K562 (cell line): ENCODE data around the gene FAM186B. TPM values are rescaled to one million over a fixed set of nuclear protein-coding genes. Genes with fewer than 3 reads are reported as not detected.

Source experiments
- ATAC-seq: fragments of 200-7000 bp; cut with Tn5 transposase; 3 replicates; pipeline ENCODE4 v1.9.1; 2020; ENCODE audit warnings: moderate library complexity
- BruUV-seq: library from RNA; stranded (reverse); fragments of 400-500 nt; replicated peaks from 2 replicates; lab custom pipeline; 2021; lab: Mats Ljungman, UMichigan
- CTCF ChIA-PET: fragments of 300-600 bp; formaldehyde crosslinking; extraction: SDS; loops from one replicate; lab custom pipeline; 2021; ENCODE audit warnings: low intra/inter-chr PET ratio; lab: Yijun Ruan, JAX
- POLR2A ChIA-PET: fragments of 300-600, 350-650 bp; sonication (Branson Sonifier 250); formaldehyde crosslinking; extraction: SDS; loops from one replicate; lab custom pipeline; 2021; ENCODE audit warnings: antibody characterized with exemption, inconsistent platforms; lab: Yijun Ruan, JAX
- DNase-seq, 4 experiments: peaks; one replicate each; pipeline versions ENCODE4 v3.0.0 to v3.0.0-alpha.2; 2011 to 2018; ENCODE audit warnings: low spot score in 3 of 4, mixed read lengths in 3 of 4; ENCODE audit errors: extremely low read depth in 1 of 4
- FAIRE-seq: peaks from 2 replicates; lab custom pipeline; 2011; peaks lifted over from hg19 to GRCh38; lab: Jason Lieb, UNC
- H2AFZ ChIP-seq: 2 replicates; pipeline ENCODE4 v1.6.0; 2011; ENCODE audit warnings: low read depth, low read length, control low read depth, inconsistent platforms
- H3K27ac ChIP-seq: fragments of 200-600 bp; 3 replicates; pipeline ENCODE4 v1.8.0; 2011; ENCODE audit warnings: low read depth, mild to moderate bottlenecking, control low read depth, inconsistent platforms, low read length, moderate library complexity, mixed read lengths; ENCODE audit errors: extremely low read depth
- H3K27me3 ChIP-seq, 2 experiments: fragments of 300-600 bp in 1 of 2; 2 replicates in 1 of 2; 3 replicates in 1 of 2; pipeline versions ENCODE4 v1.6.0 to v1.8.0; 2011; ENCODE audit warnings: inconsistent platforms in 2 of 2, low read length in 2 of 2, mild to moderate bottlenecking in 1 of 2, mixed read lengths in 1 of 2, moderate library complexity in 1 of 2; ENCODE audit not compliant: control insufficient read depth in 2 of 2, insufficient read depth in 2 of 2
- H3K36me3 ChIP-seq: fragments of 300-600 bp; 3 replicates; pipeline ENCODE4 v1.8.0; 2011; ENCODE audit warnings: mild to moderate bottlenecking, low read length, inconsistent platforms; ENCODE audit not compliant: control insufficient read depth, insufficient read depth
- H3K4me1 ChIP-seq, 2 experiments: fragments of 200-600 bp in 1 of 2; replicated peaks in 1 of 2; 2 replicates in 1 of 2; 3 replicates in 1 of 2; pipeline versions ENCODE4 v1.5.1 to v1.8.0; 2011; ENCODE audit warnings: inconsistent platforms in 2 of 2, low read length in 2 of 2, mild to moderate bottlenecking in 1 of 2, mixed read lengths in 1 of 2, moderate library complexity in 1 of 2; ENCODE audit not compliant: control insufficient read depth in 2 of 2, insufficient read depth in 2 of 2
- H3K4me2 ChIP-seq: 2 replicates; pipeline ENCODE4 v1.6.1; 2011; ENCODE audit warnings: low read length, control low read depth, inconsistent platforms, mixed read lengths; ENCODE audit not compliant: insufficient read depth
- H3K4me3 ChIP-seq: fragments of 200-600 bp; sonication (generic), shearing (Covaris generic); 2 replicates; pipeline ENCODE4 v1.5.1; 2016; ENCODE audit warnings: control low read depth, inconsistent platforms
- H3K79me2 ChIP-seq: fragments of 200-600 bp; 3 replicates; pipeline ENCODE4 v1.8.0; 2011; ENCODE audit warnings: low read length, inconsistent platforms; ENCODE audit not compliant: control insufficient read depth, insufficient read depth
- H3K9ac ChIP-seq, 2 experiments: 2 replicates each; pipeline versions ENCODE4 v1.6.0 to v1.6.1; 2011; ENCODE audit warnings: low read depth in 2 of 2, low read length in 2 of 2, control low read depth in 1 of 2, inconsistent platforms in 1 of 2, mild to moderate bottlenecking in 1 of 2, mixed read lengths in 1 of 2; ENCODE audit not compliant: insufficient read depth in 1 of 2
- H3K9me1 ChIP-seq: one replicate; pipeline ENCODE4 v1.6.0; 2011; ENCODE audit warnings: inconsistent platforms, mild to moderate bottlenecking, low read length, moderate library complexity; ENCODE audit not compliant: control insufficient read depth, insufficient read depth
- H3K9me3 ChIP-seq: replicated peaks from 2 replicates; pipeline ENCODE4 v1.5.1; 2011; ENCODE audit warnings: low read depth, low read length, inconsistent platforms; ENCODE audit not compliant: control insufficient read depth, insufficient read depth
- H4K20me1 ChIP-seq: replicated peaks from 2 replicates; pipeline ENCODE4 v1.6.1; 2011; ENCODE audit warnings: low read length, inconsistent platforms, mixed read lengths; ENCODE audit not compliant: control insufficient read depth, insufficient read depth
- TFE3 ChIP-seq: fragments of 450-650 bp; formaldehyde crosslinking; IDR thresholded peaks from 2 replicates; pipeline ENCODE4 v1.4.0; 2020; ENCODE audit warnings: mild to moderate bottlenecking, mixed read lengths
- TRIM28 ChIP-seq: fragments of 450-650 bp; IDR thresholded peaks from 2 replicates; pipeline ENCODE4 v1.6.1; 2017
- WGBS: fragments of 100-300 bp; shearing (Covaris generic); methylation state at CpG from one replicate; pipeline ENCODE4 v1.1.6; 2016; ENCODE audit warnings: low coverage, mixed read lengths; ENCODE audit not compliant: insufficient coverage; ENCODE audit errors: missing lambda C conversion rate; 5-methylcytosine and 5-hydroxymethylcytosine counted together
- in situ Hi-C: fragments of 300-500 bp; cut with MboI; formaldehyde crosslinking; loops from 4 replicates; pipeline ENCODE4 v1.15.0; 2018; ENCODE audit warnings: inconsistent platforms, mixed read lengths
- intact Hi-C: fragments of 100-400 bp; cut with micrococcal nuclease; formaldehyde crosslinking; loops from 2 replicates; pipeline ENCODE4 v1.14.2; 2022
- polyA plus RNA-seq, 8 experiments: library from polyadenylated mRNA; depleted of rRNA in 4 of 8; stranded (reverse) in 5 of 8; unstranded in 3 of 8; fragments of >200 nt; fragmentation: Nextera tagmentation in 2 of 8; fragmentation: Illumina TruSeq in 1 of 8; extraction: Ambion mirVana in 2 of 8; extraction: Trizol in 1 of 8; gene quantifications; 2 replicates each; pipeline versions ENCODE4 v1.2.1 to v1.2.3, GENCODE V29; 2011 to 2014; ENCODE audit warnings: inconsistent platforms in 1 of 8, missing spikeins in 1 of 8
- total RNA-seq, 7 experiments: library from RNA; depleted of rRNA in 6 of 7; stranded (reverse); fragments of >200 nt in 6 of 7; fragmentation: Illumina TruSeq in 2 of 7; extraction: Trizol in 2 of 7; gene quantifications; 2 replicates each; pipeline versions ENCODE4 v1.2.1 to v1.2.3, GENCODE V29; 2011 to 2021; ENCODE audit warnings: low replicate concordance in 1 of 7

Gene FAM186B
- total and polyA plus RNA-seq, 9 of the 15 experiments (the other 6 are each of a cell fraction or from before 2014, with no cell fraction given) = 0.07 to 0.42 (median 0.15) TPM

- H3K4me2 ChIP-seq = no peak overlapping the region
Observed at GRCh38 chr12:49616533-49617219, 11.2 kb upstream of the FAM186B start.

More at GRCh38 chr12:49616533-49617219, 11.2 kb upstream of the FAM186B start:
- TF ChIP-seq TRIM28 (no peak), TFE3 (CRISPR knock-in tag) (peak; percentile 67)
- H3K9me1 ChIP-seq = no peaks in the 10 kb centered on the region
- no peak overlapping the region for H2AFZ ChIP-seq
- no peaks in the 10 kb centered on the region for H3K79me2 ChIP-seq
- intact Hi-C loops (no loop called here), in situ Hi-C loops (no loop called here)
- H3K4me3 ChIP-seq = no peak overlapping the region
- H3K36me3 ChIP-seq = no peaks in the 10 kb centered on the region
- ChIA-PET POLR2A (no interaction called here), CTCF (no interaction called here)
- WGBS = 39% methylated on average over 5 of the region's 5 CpGs
- no peak for FAIRE-seq
- H3K27ac ChIP-seq = no peak overlapping the region
- no peak overlapping the region for H3K9ac ChIP-seq
- H3K4me1 ChIP-seq = peaks cover 2 to 4% of the 10 kb centered on the region in 2 experiments
- no peaks in the 10 kb centered on the region for H4K20me1 ChIP-seq
- no peak for ATAC-seq
- no peaks in the 10 kb centered on the region for H3K27me3 ChIP-seq
- DNase-seq = no peak
- no TSS peak for BruUV-seq
- H3K9me3 ChIP-seq = no peaks in the 10 kb centered on the region
